ENCODE results near the gene MAB21L2. TPM values are rescaled to one million over a fixed set of nuclear protein-coding genes. Genes with fewer than 3 reads are reported as not detected.

Gene MAB21L2
- total RNA-seq, 4 donors from 2014 or later: not detected

- peaks cover 10% of the 10 kb centered on the region for H3K36me3 ChIP-seq
- H3K4me3 ChIP-seq: no peak overlapping the region
- no peaks in the 10 kb centered on the region for H3K9me3 ChIP-seq
- no peaks in the 10 kb centered on the region for H3K27me3 ChIP-seq
- H3K27ac ChIP-seq: no peak overlapping the region
- 94% methylated on average over 4 of the region's 4 CpGs for WGBS
- TF ChIP-seq POLR2AphosphoS5 (IDR thresholded peaks at IDR 0.05): no peak
- TF ChIP-seq CTCF (IDR thresholded peaks at IDR 0.05): no peak
- TF ChIP-seq POLR2A (IDR thresholded peaks at IDR 0.05): no peak
- TF ChIP-seq EP300 (IDR thresholded peaks at IDR 0.05): no peak
- no peak for DNase-seq (ENCODE audit: low spot score in 2 of 2)
- H3K4me1 ChIP-seq: no peaks in the 10 kb centered on the region
Observed at GRCh38 chr4:150591904-150592303, 10.0 kb downstream of the MAB21L2 start.

GRCh38 chr4:150593996-150594395 is 12.0 kb downstream of the MAB21L2 start:
- Histone ChIP-seq H3K27me3 (no peaks in the 10 kb centered on the region), H3K9me3 (no peaks in the 10 kb centered on the region), H3K4me1 (no peaks in the 10 kb centered on the region), H3K27ac (no peak overlapping the region), H3K4me3 (no peak overlapping the region), H3K36me3 (peaks cover 10% of the 10 kb centered on the region)
- 74% methylated on average over 1 of the region's 1 CpG for WGBS
- TF ChIP-seq POLR2A (IDR thresholded peaks at IDR 0.05) (no peak), POLR2AphosphoS5 (IDR thresholded peaks at IDR 0.05) (no peak), CTCF (IDR thresholded peaks at IDR 0.05) (no peak), EP300 (IDR thresholded peaks at IDR 0.05) (no peak)
- no peak for DNase-seq (ENCODE audit: low spot score in 2 of 2)

- peaks cover 7% of the 10 kb centered on the region for H3K36me3 ChIP-seq
- H3K9me3 ChIP-seq: no peaks in the 10 kb centered on the region
- no peak overlapping the region for H3K27ac ChIP-seq
- H3K4me3 ChIP-seq: no peak overlapping the region
- no peak for DNase-seq (ENCODE audit: low spot score in 2 of 2)
- 85% methylated on average over 12 of the region's 12 CpGs for WGBS
- H3K4me1 ChIP-seq: no peaks in the 10 kb centered on the region
- no peaks in the 10 kb centered on the region for H3K27me3 ChIP-seq
- no peak for TF ChIP-seq EP300 (IDR thresholded peaks at IDR 0.05)
- no peak for TF ChIP-seq CTCF (IDR thresholded peaks at IDR 0.05)
- no peak for TF ChIP-seq POLR2A (IDR thresholded peaks at IDR 0.05)
- no peak for TF ChIP-seq POLR2AphosphoS5 (IDR thresholded peaks at IDR 0.05)
Observed at GRCh38 chr4:150598909-150599308, 17.0 kb downstream of the MAB21L2 start.

GRCh38 chr4:150599547-150599946 is 17.6 kb downstream of the MAB21L2 start:
- peaks cover 7% of the 10 kb centered on the region for H3K36me3 ChIP-seq
- H3K27me3 ChIP-seq: no peaks in the 10 kb centered on the region
- DNase-seq (ENCODE audit: low spot score in 2 of 2): no peak
- H3K9me3 ChIP-seq: no peaks in the 10 kb centered on the region
- WGBS: 95% methylated on average over 1 of the region's 1 CpG
- no peak overlapping the region for H3K27ac ChIP-seq
- TF ChIP-seq POLR2AphosphoS5 (IDR thresholded peaks at IDR 0.05) (no peak), CTCF (IDR thresholded peaks at IDR 0.05) (no peak), EP300 (IDR thresholded peaks at IDR 0.05) (no peak), POLR2A (IDR thresholded peaks at IDR 0.05) (no peak)
- no peak overlapping the region for H3K4me3 ChIP-seq
- no peaks in the 10 kb centered on the region for H3K4me1 ChIP-seq

- DNase-seq (ENCODE audit: low spot score in 2 of 2): no peak
- Histone ChIP-seq H3K27me3 (no peaks in the 10 kb centered on the region), H3K4me3 (no peak overlapping the region), H3K27ac (no peak overlapping the region), H3K36me3 (peaks cover 7% of the 10 kb centered on the region), H3K4me1 (no peaks in the 10 kb centered on the region), H3K9me3 (no peaks in the 10 kb centered on the region)
- TF ChIP-seq EP300 (IDR thresholded peaks at IDR 0.05): no peak
- no peak for TF ChIP-seq POLR2A (IDR thresholded peaks at IDR 0.05)
- no peak for TF ChIP-seq CTCF (IDR thresholded peaks at IDR 0.05)
- TF ChIP-seq POLR2AphosphoS5 (IDR thresholded peaks at IDR 0.05): no peak
- 80% methylated on average over 5 of the region's 5 CpGs for WGBS
Observed at GRCh38 chr4:150600812-150601445, 19.0 kb downstream of the MAB21L2 start.
